K562 (cell line): ENCODE results near the gene ACTL10.

Experiments
- ATF7 ChIP-seq: fragments of 450-650 bp; IDR thresholded peaks from 2 replicates; pipeline ENCODE4 v1.7.1; 2014; ENCODE audit warnings: mild to moderate bottlenecking, moderate library complexity
- CTCF ChIP-seq, 3 experiments: IDR thresholded peaks in 2 of 3; conservative IDR thresholded peaks in 1 of 3; 2 replicates each; pipeline ENCODE4 v1.5.1; 2011 to 2012; ENCODE audit warnings: low read length in 3 of 3, mild to moderate bottlenecking in 3 of 3, control low read depth in 2 of 3, improper control_type of control experiment in 1 of 3, inconsistent platforms in 1 of 3, low read depth in 1 of 3, mixed read lengths in 1 of 3, moderate library complexity in 1 of 3; ENCODE audit not compliant: insufficient read depth in 2 of 3
- NFYB ChIP-seq: IDR thresholded peaks from 2 replicates; pipeline ENCODE4 v1.6.1; 2011; ENCODE audit warnings: mild to moderate bottlenecking, moderate library complexity; ENCODE audit not compliant: insufficient read length; ENCODE audit errors: extremely low read depth
- POLR2A ChIP-seq: fragments of 450-650 bp; conservative IDR thresholded peaks from 2 replicates; pipeline ENCODE4 v1.6.1; 2016
- POU5F1 ChIP-seq: fragments of 150-350 bp; IDR thresholded peaks from 2 replicates; pipeline ENCODE4 v1.6.1; 2014; ENCODE audit warnings: borderline replicate concordance, low read length, low read depth, mild to moderate bottlenecking; ENCODE audit not compliant: partially characterized antibody
- PTBP1 ChIP-seq: fragments of 200-400 bp; formaldehyde crosslinking; IDR thresholded peaks from 2 replicates; pipeline ENCODE4 v1.6.1; 2017; ENCODE audit warnings: low read depth, low read length
- SMAD4 ChIP-seq: fragments of 250-450 bp; sonication (Bioruptor Pico); conservative IDR thresholded peaks from 2 replicates; pipeline ENCODE4 v1.8.0; 2021; ENCODE audit warnings: inconsistent platforms, mild to moderate bottlenecking, moderate library complexity
- SMARCA4 ChIP-seq: fragments of 450-650 bp; IDR thresholded peaks from 2 replicates; pipeline ENCODE4 v1.6.1; 2016
- TCF7 ChIP-seq: sonication (generic); IDR thresholded peaks from 2 replicates; pipeline ENCODE4 v1.6.1; 2016; ENCODE audit warnings: antibody characterized with exemption, borderline replicate concordance
- TGIF2 ChIP-seq: sonication (generic); formaldehyde crosslinking; IDR thresholded peaks from 2 replicates; pipeline ENCODE4 v1.8.1; 2022; ENCODE audit warnings: mild to moderate bottlenecking, missing genetic modification reagents, moderate library complexity
- USF1 ChIP-seq: sonication (generic); formaldehyde crosslinking; IDR thresholded peaks from 2 replicates; pipeline ENCODE4 v1.9.0; 2022; ENCODE audit warnings: mild to moderate bottlenecking, missing genetic modification reagents
- ZC3H4 ChIP-seq: sonication (generic); formaldehyde crosslinking; IDR thresholded peaks from 2 replicates; pipeline ENCODE4 v1.9.0; 2021; ENCODE audit warnings: missing genetic modification reagents, borderline replicate concordance
- ZNF764 ChIP-seq: fragments of 250-450 bp; sonication (Bioruptor Pico); IDR thresholded peaks from 2 replicates; pipeline ENCODE4 v1.4.0; 2020; ENCODE audit warnings: low read depth, mild to moderate bottlenecking, moderate library complexity
- ZNF830 ChIP-seq: fragments of 250-450 bp; sonication (Bioruptor Pico); IDR thresholded peaks from 2 replicates; pipeline ENCODE4 v1.5.0; 2021; ENCODE audit warnings: mild to moderate bottlenecking

- no peak for TF ChIP-seq ZNF764
- TF ChIP-seq SMAD4 (CRISPR knock-in tag): no peak
- TF ChIP-seq CTCF (IDR thresholded peaks at IDR 0.05 in 2 of 3, conservative IDR thresholded peaks at IDR 0.05 in 1 of 3; ENCODE audit: insufficient read depth in 2 of 3, low read depth in 1 of 3, low read length in 3 of 3): no peak
- no peak for TF ChIP-seq PTBP1
- TF ChIP-seq POU5F1: no peak
- TF ChIP-seq ZNF830 (CRISPR knock-in tag): no peak
- TF ChIP-seq ZC3H4: no peak
- no peak for TF ChIP-seq ATF7
- TF ChIP-seq TCF7: no peak
- TF ChIP-seq POLR2A: no peak
- TF ChIP-seq USF1 (CRISPR knock-in tag): no peak
- no peak for TF ChIP-seq NFYB
- no peak for TF ChIP-seq SMARCA4
- TF ChIP-seq TGIF2 (CRISPR knock-in tag): no peak
Observed at GRCh38 chr20:33689493-33689892, 22.8 kb downstream of the ACTL10 start.
